Measurements from ENCODE around the gene DAZAP2. TPM values are rescaled to one million over a fixed set of nuclear protein-coding genes. Genes with fewer than 3 reads are reported as not detected.

The DAZAP2 gene
- total and polyA plus RNA-seq, 9 of the 15 experiments (the other 6 are each of a cell fraction or from before 2014, with no cell fraction given), result 116 to 668 (median 227) TPM

- TF ChIP-seq NKRF (IDR thresholded peaks at IDR 0.05; ENCODE audit: borderline replicate concordance) (no peak), ZBTB8A (IDR thresholded peaks at IDR 0.05; ENCODE audit: partially characterized antibody) (no peak), PHF20 (IDR thresholded peaks at IDR 0.05; ENCODE audit: partially characterized antibody) (no peak), ZNF785 (CRISPR knock-in tag; IDR thresholded peaks at IDR 0.05) (no peak), ZFP1 (CRISPR knock-in tag; IDR thresholded peaks at IDR 0.05) (no peak), MED1 (CRISPR knock-in tag; IDR thresholded peaks at IDR 0.05; ENCODE audit: borderline replicate concordance) (no peak), YBX1 (IDR thresholded peaks at IDR 0.05) (no peak), PURB (CRISPR knock-in tag; IDR thresholded peaks at IDR 0.05; ENCODE audit: low read depth) (no peak), ZNF143 (CRISPR knock-in tag; IDR thresholded peaks at IDR 0.05) (no peak), ZFP91 (CRISPR knock-in tag; IDR thresholded peaks at IDR 0.05) (no peak), PPARD (CRISPR knock-in tag; IDR thresholded peaks at IDR 0.05) (no peak), ZNF263 (CRISPR knock-in tag; IDR thresholded peaks at IDR 0.05; ENCODE audit: borderline replicate concordance) (0 out of 2 replicates have a peak, but pooled peaks have one; percentile 33), EP300 (IDR thresholded peaks at IDR 0.05; ENCODE audit: low read length) (no peak), C11orf30 (IDR thresholded peaks at IDR 0.05; ENCODE audit: low read depth) (no peak), KLF10 (CRISPR knock-in tag; IDR thresholded peaks at IDR 0.05) (no peak), FOXA1 (IDR thresholded peaks at IDR 0.05; ENCODE audit: borderline replicate concordance) (no peak), POLR2A (conservative IDR thresholded peaks at IDR 0.05) (peak; percentile 56; the same call in 1 of the 2 replicates), SMAD1 (IDR thresholded peaks at IDR 0.05; ENCODE audit: low read depth, low read length, partially characterized antibody) (no peak)
- TF ChIP-seq, protein P1, sequence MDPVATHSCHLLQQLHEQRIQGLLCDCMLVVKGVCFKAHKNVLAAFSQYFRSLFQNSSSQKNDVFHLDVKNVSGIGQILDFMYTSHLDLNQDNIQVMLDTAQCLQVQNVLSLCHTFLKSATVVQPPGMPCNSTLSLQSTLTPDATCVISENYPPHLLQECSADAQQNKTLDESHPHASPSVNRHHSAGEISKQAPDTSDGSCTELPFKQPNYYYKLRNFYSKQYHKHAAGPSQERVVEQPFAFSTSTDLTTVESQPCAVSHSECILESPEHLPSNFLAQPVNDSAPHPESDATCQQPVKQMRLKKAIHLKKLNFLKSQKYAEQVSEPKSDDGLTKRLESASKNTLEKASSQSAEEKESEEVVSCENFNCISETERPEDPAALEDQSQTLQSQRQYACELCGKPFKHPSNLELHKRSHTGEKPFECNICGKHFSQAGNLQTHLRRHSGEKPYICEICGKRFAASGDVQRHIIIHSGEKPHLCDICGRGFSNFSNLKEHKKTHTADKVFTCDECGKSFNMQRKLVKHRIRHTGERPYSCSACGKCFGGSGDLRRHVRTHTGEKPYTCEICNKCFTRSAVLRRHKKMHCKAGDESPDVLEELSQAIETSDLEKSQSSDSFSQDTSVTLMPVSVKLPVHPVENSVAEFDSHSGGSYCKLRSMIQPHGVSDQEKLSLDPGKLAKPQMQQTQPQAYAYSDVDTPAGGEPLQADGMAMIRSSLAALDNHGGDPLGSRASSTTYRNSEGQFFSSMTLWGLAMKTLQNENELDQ (CRISPR knock-in tag; IDR thresholded peaks at IDR 0.05; ENCODE audit: borderline replicate concordance), result no peak
- TF ChIP-seq, protein P2, sequence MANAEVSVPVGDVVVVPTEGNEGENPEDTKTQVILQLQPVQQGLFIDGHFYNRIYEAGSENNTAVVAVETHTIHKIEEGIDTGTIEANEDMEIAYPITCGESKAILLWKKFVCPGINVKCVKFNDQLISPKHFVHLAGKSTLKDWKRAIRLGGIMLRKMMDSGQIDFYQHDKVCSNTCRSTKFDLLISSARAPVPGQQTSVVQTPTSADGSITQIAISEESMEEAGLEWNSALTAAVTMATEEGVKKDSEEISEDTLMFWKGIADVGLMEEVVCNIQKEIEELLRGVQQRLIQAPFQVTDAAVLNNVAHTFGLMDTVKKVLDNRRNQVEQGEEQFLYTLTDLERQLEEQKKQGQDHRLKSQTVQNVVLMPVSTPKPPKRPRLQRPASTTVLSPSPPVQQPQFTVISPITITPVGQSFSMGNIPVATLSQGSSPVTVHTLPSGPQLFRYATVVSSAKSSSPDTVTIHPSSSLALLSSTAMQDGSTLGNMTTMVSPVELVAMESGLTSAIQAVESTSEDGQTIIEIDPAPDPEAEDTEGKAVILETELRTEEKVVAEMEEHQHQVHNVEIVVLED (CRISPR knock-in tag; IDR thresholded peaks at IDR 0.05), result no peak
These were observed 31.7 kb downstream of the DAZAP2 start, which contains the start of gene SMAGP (continued) for GRCh38 chr12:51270067-51270950.

Measured in K562 (cell line).